HCT116 (cell line): ENCODE data around the gene PYGB. TPM values are rescaled to one million over a fixed set of nuclear protein-coding genes. Genes with fewer than 3 reads are reported as not detected.

ENCODE experiments used
- ATAC-seq: fragments of 200-7000 bp; cut with Tn5 transposase; 2 replicates; pipeline ENCODE4 v1.9.1; 2020; ENCODE audit warnings: mild to moderate bottlenecking, moderate library complexity
- BruUV-seq: library from RNA; stranded (reverse); fragments of 400-500 nt; replicated peaks from 2 replicates; lab custom pipeline; 2021; lab: Mats Ljungman, UMichigan
- CTCF ChIA-PET: fragments of 300-600 bp; sonication (Branson Sonifier 250); formaldehyde crosslinking; loops from one replicate; lab custom pipeline; 2021; ENCODE audit warnings: antibody characterized with exemption; lab: Charles Lee
- POLR2A ChIA-PET: fragments of 300-600, 350-600 bp; sonication (Branson Sonifier 250); formaldehyde crosslinking; loops from one replicate; lab custom pipeline; 2021; ENCODE audit warnings: antibody characterized with exemption; lab: Charles Lee
- RAD21 ChIA-PET, 2 experiments: fragments of 300-600 bp; sonication (Branson Sonifier 250); formaldehyde crosslinking; loops; one replicate each; lab custom pipeline; 2023; ENCODE audit warnings: low total read pairs in 2 of 2; ENCODE audit not compliant: uncharacterized antibody in 2 of 2, unreplicated experiment in 2 of 2, low non-redundant PET in 1 of 2; lab: Charles Lee
- DNase-seq: peaks from one replicate; pipeline ENCODE4 v3.0.0-alpha.2; 2010; ENCODE audit warnings: low read depth, low spot score
- H2AFZ ChIP-seq: fragments of 200-600 bp; shearing (Covaris generic), sonication (generic); 2 replicates; pipeline ENCODE4 v1.6.1; 2017; ENCODE audit warnings: low read depth, mixed run types, mixed read lengths, antibody characterized with exemption, low read length; ENCODE audit not compliant: poor library complexity, severe bottlenecking
- H3K27ac ChIP-seq: 2 replicates; pipeline ENCODE4 v1.5.1; 2012; ENCODE audit warnings: low read depth, low read length
- H3K27me3 ChIP-seq: fragments of 200-600 bp; sonication (generic); 2 replicates; pipeline ENCODE4 v1.6.1; 2016; ENCODE audit warnings: mixed run types, low read length, mixed read lengths; ENCODE audit not compliant: insufficient read depth
- H3K36me3 ChIP-seq, 2 experiments: fragments of 200-500 bp in 1 of 2; fragments of 200-600 bp in 1 of 2; sonication (Bioruptor generic) in 1 of 2; sonication (generic) in 1 of 2; 2 replicates each; pipeline versions ENCODE4 v1.5.1 to v1.6.1; 2014 to 2016; ENCODE audit warnings: low read length in 2 of 2, inconsistent platforms in 1 of 2, mixed read lengths in 1 of 2, mixed run types in 1 of 2; ENCODE audit not compliant: insufficient read depth in 2 of 2, control insufficient read depth in 1 of 2
- H3K4me1 ChIP-seq, 2 experiments: fragments of 200-600 bp in 1 of 2; sonication (generic) in 1 of 2; 2 replicates each; pipeline versions ENCODE4 v1.5.1 to v1.6.1; 2012 to 2017; ENCODE audit warnings: low read length in 2 of 2, inconsistent platforms in 1 of 2, mild to moderate bottlenecking in 1 of 2, mixed read lengths in 1 of 2, mixed run types in 1 of 2, moderate library complexity in 1 of 2; ENCODE audit not compliant: insufficient read depth in 2 of 2, control insufficient read depth in 1 of 2
- H3K4me2 ChIP-seq: fragments of 200-600 bp; sonication (generic); 2 replicates; pipeline ENCODE4 v1.6.1; 2017; ENCODE audit warnings: mixed run types, low read length, mixed read lengths
- H3K4me3 ChIP-seq, 2 experiments: fragments of 200-600 bp in 1 of 2; sonication (generic) in 1 of 2; replicated peaks in 1 of 2; 2 replicates each; pipeline ENCODE4 v1.5.1; 2011 to 2016; ENCODE audit warnings: low read length in 2 of 2, control low read depth in 1 of 2, low read depth in 1 of 2, mild to moderate bottlenecking in 1 of 2, mixed read lengths in 1 of 2, mixed run types in 1 of 2
- H3K79me2 ChIP-seq: fragments of 200-600 bp; sonication (generic); 2 replicates; pipeline ENCODE4 v1.6.1; 2017; ENCODE audit warnings: mild to moderate bottlenecking, mixed run types, low read length, moderate library complexity, mixed read lengths; ENCODE audit not compliant: insufficient read depth
- H3K9ac ChIP-seq: fragments of 200-600 bp; sonication (generic); 2 replicates; pipeline ENCODE4 v1.6.1; 2016; ENCODE audit warnings: low read length, mixed read lengths
- H3K9me2 ChIP-seq: fragments of 200-600 bp; sonication (generic), shearing (Covaris generic); 2 replicates; pipeline ENCODE4 v1.6.1; 2017; ENCODE audit warnings: mixed run types, mild to moderate bottlenecking, moderate library complexity; ENCODE audit not compliant: insufficient read depth
- H3K9me3 ChIP-seq, 2 experiments: fragments of 200-500 bp in 1 of 2; fragments of 200-600 bp in 1 of 2; sonication (Bioruptor generic) in 1 of 2; sonication (generic) in 1 of 2; 2 replicates each; pipeline ENCODE4 v1.6.1; 2014 to 2017; ENCODE audit warnings: low read length in 2 of 2, mixed read lengths in 2 of 2, inconsistent platforms in 1 of 2, low read depth in 1 of 2, mild to moderate bottlenecking in 1 of 2, mixed run types in 1 of 2, moderate library complexity in 1 of 2; ENCODE audit not compliant: control insufficient read depth in 1 of 2, insufficient read depth in 1 of 2
- H4K20me1 ChIP-seq: fragments of 200-600 bp; sonication (generic), shearing (Covaris generic); 2 replicates; pipeline ENCODE4 v1.6.1; 2017; ENCODE audit warnings: mixed run types, mild to moderate bottlenecking, moderate library complexity; ENCODE audit not compliant: insufficient read depth
- CBX3 ChIP-seq: IDR thresholded peaks from 2 replicates; pipeline ENCODE4 v1.6.1; 2012; ENCODE audit warnings: low read depth
- EGR1 ChIP-seq: IDR thresholded peaks from 2 replicates; pipeline ENCODE4 v1.6.1; 2012; ENCODE audit warnings: low read depth
- ELF1 ChIP-seq: IDR thresholded peaks from 2 replicates; pipeline ENCODE4 v1.6.1; 2012; ENCODE audit warnings: low read depth, borderline replicate concordance
- intact Hi-C: fragments of 100-400 bp; cut with micrococcal nuclease; formaldehyde crosslinking; loops from 2 replicates; pipeline ENCODE4 v1.10.0; 2022
- total RNA-seq: library from RNA; stranded (reverse); gene quantifications from one replicate; pipeline ENCODE4 v1.2.1, GENCODE V29; 2021; ENCODE audit not compliant: unreplicated experiment
- TF ChIP-seq, protein P1 (sequence below): IDR thresholded peaks from 2 replicates; pipeline ENCODE4 v1.6.1; 2012
- TF ChIP-seq, protein P2 (sequence below): IDR thresholded peaks from 2 replicates; pipeline ENCODE4 v1.6.1; 2012; ENCODE audit warnings: low read depth

The PYGB gene
- total RNA-seq, 1 experiment from 2014 or later, result 87.8 TPM

GRCh38 chr20:25280574-25281535 is 33.0 kb downstream of the PYGB start:
- H3K4me3 ChIP-seq, result no peak overlapping the region
- CTCF ChIA-PET, result no interaction called here
- no peaks in the 10 kb centered on the region for H3K4me1 ChIP-seq
- H3K9me3 ChIP-seq, result no peaks in the 10 kb centered on the region
- POLR2A ChIA-PET, result no interaction called here
- no peak for DNase-seq
- no peaks in the 10 kb centered on the region for H4K20me1 ChIP-seq
- intact Hi-C loops, result no loop called here
- BruUV-seq, result no TSS peak
- no peaks in the 10 kb centered on the region for H3K79me2 ChIP-seq
- no peak for TF ChIP-seq ELF1
- TF ChIP-seq, protein P1, sequence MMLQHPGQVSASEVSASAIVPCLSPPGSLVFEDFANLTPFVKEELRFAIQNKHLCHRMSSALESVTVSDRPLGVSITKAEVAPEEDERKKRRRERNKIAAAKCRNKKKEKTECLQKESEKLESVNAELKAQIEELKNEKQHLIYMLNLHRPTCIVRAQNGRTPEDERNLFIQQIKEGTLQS, result no peak
- TF ChIP-seq EGR1, result no peak
- no peak for TF ChIP-seq CBX3
- H3K27me3 ChIP-seq, result no peaks in the 10 kb centered on the region
- H3K27ac ChIP-seq, result no peak overlapping the region
- no peak for ATAC-seq
- no peak overlapping the region for H2AFZ ChIP-seq
- H3K4me2 ChIP-seq, result no peak overlapping the region
- H3K9me2 ChIP-seq, result no peaks in the 10 kb centered on the region
- RAD21 ChIA-PET, result no interaction called here
- no peak overlapping the region for H3K9ac ChIP-seq
- H3K36me3 ChIP-seq, result peaks cover 3 to 8% of the 10 kb centered on the region in 2 experiments; a peak in 3 of 4 replicates

DNA sequence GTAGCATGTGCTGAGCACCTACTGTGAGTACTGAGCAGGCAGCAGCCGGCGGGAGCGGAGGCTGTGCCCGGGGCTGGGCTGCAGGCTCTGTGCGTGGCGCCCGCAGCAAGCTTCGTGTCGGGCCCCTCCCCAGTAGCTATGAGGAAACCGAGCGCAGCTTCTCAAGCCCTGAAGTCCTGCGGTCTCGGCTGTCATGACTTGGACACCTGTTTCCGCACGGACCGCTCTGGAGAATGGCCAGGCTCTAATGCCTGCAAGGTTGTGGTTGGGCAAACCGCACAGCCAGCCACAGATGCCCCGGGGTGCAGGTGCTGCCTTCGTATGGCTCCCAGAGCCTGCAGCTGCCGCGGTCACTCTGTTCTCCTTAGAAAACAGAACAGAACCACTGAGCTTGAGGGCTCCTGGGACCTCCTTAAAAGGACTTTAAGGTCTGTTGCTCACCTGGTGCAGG is 33.7 kb downstream of the PYGB start:
- intact Hi-C loops, result no loop called here
- Histone ChIP-seq H3K79me2 (no peaks in the 10 kb centered on the region), H3K9me3 (no peaks in the 10 kb centered on the region), H3K27ac (no peak overlapping the region), H3K9ac (no peak overlapping the region), H3K4me3 (no peak overlapping the region), H2AFZ (no peak overlapping the region), H4K20me1 (no peaks in the 10 kb centered on the region), H3K36me3 (peaks cover 7 to 8% of the 10 kb centered on the region in 2 experiments; a peak in 3 of 4 replicates), H3K27me3 (no peaks in the 10 kb centered on the region), H3K9me2 (no peaks in the 10 kb centered on the region), H3K4me1 (no peaks in the 10 kb centered on the region), H3K4me2 (no peak overlapping the region)
- TF ChIP-seq, protein P2, sequence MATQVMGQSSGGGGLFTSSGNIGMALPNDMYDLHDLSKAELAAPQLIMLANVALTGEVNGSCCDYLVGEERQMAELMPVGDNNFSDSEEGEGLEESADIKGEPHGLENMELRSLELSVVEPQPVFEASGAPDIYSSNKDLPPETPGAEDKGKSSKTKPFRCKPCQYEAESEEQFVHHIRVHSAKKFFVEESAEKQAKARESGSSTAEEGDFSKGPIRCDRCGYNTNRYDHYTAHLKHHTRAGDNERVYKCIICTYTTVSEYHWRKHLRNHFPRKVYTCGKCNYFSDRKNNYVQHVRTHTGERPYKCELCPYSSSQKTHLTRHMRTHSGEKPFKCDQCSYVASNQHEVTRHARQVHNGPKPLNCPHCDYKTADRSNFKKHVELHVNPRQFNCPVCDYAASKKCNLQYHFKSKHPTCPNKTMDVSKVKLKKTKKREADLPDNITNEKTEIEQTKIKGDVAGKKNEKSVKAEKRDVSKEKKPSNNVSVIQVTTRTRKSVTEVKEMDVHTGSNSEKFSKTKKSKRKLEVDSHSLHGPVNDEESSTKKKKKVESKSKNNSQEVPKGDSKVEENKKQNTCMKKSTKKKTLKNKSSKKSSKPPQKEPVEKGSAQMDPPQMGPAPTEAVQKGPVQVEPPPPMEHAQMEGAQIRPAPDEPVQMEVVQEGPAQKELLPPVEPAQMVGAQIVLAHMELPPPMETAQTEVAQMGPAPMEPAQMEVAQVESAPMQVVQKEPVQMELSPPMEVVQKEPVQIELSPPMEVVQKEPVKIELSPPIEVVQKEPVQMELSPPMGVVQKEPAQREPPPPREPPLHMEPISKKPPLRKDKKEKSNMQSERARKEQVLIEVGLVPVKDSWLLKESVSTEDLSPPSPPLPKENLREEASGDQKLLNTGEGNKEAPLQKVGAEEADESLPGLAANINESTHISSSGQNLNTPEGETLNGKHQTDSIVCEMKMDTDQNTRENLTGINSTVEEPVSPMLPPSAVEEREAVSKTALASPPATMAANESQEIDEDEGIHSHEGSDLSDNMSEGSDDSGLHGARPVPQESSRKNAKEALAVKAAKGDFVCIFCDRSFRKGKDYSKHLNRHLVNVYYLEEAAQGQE, result no peak
- no peak for TF ChIP-seq ELF1
- ATAC-seq, result no peak
- ChIA-PET CTCF (no interaction called here), POLR2A (no interaction called here), RAD21 (no interaction called here)
- BruUV-seq, result no TSS peak
- DNase-seq, result no peak
